SK-N-SH (cell line): ENCODE results near the gene PPP1R9A.
A peak's percentile ranks its signal among the peaks of the same experiment; 100 is the strongest.

ENCODE experiments used
- CHD2 ChIP-seq: fragments of 150-350 bp; IDR thresholded peaks from 2 replicates; pipeline ENCODE4 v1.6.1; 2018; ENCODE audit warnings: low read length; ENCODE audit not compliant: partially characterized antibody
- EP300 ChIP-seq, 2 experiments: IDR thresholded peaks; 2 replicates each; pipeline versions ENCODE4 v1.4.0 to v1.6.1; 2012; ENCODE audit warnings: borderline replicate concordance in 1 of 2, low read depth in 1 of 2, low read length in 1 of 2
- IRF3 ChIP-seq: fragments of 150-350 bp; IDR thresholded peaks from 2 replicates; pipeline ENCODE4 v1.6.1; 2016; ENCODE audit warnings: mild to moderate bottlenecking, low read depth, low read length
- JUND ChIP-seq: IDR thresholded peaks from 2 replicates; pipeline ENCODE4 v1.4.0; 2012
- MXI1 ChIP-seq: IDR thresholded peaks from 2 replicates; pipeline ENCODE4 v1.6.1; 2012; ENCODE audit warnings: mild to moderate bottlenecking, low read depth, low read length, improper control_type of control experiment
- POLR2AphosphoS5 ChIP-seq: IDR thresholded peaks from 2 replicates; pipeline ENCODE4 v1.6.1; 2012; ENCODE audit warnings: low read depth, low read length
- RAD21 ChIP-seq: IDR thresholded peaks from 2 replicates; pipeline ENCODE4 v1.6.1; 2012; ENCODE audit warnings: mild to moderate bottlenecking, low read length
- RFX5 ChIP-seq: IDR thresholded peaks from 2 replicates; pipeline ENCODE4 v1.6.1; 2012; ENCODE audit warnings: mild to moderate bottlenecking, improper control_type of control experiment, low read length
- RXRA ChIP-seq: IDR thresholded peaks from 2 replicates; pipeline ENCODE4 v1.4.0; 2012; ENCODE audit warnings: low read depth, mild to moderate bottlenecking, borderline replicate concordance
- USF1 ChIP-seq: IDR thresholded peaks from 2 replicates; pipeline ENCODE4 v1.4.0; 2012; ENCODE audit warnings: low read depth, borderline replicate concordance
- YY1 ChIP-seq: IDR thresholded peaks from 2 replicates; pipeline ENCODE4 v1.4.0; 2012; ENCODE audit warnings: low read depth, mild to moderate bottlenecking
- TF ChIP-seq, protein P1 (sequence below): fragments of 200-600 bp; sonication (generic); IDR thresholded peaks from 2 replicates; pipeline ENCODE4 v1.6.1; 2017; ENCODE audit warnings: antibody characterized with exemption, mild to moderate bottlenecking, moderate library complexity
- TF ChIP-seq, protein P2 (sequence below): fragments of 150-350 bp; IDR thresholded peaks from 2 replicates; pipeline ENCODE4 v1.6.1; 2017; ENCODE audit warnings: antibody characterized with exemption, low read length, low read depth, borderline replicate concordance

- TF ChIP-seq, protein P1, sequence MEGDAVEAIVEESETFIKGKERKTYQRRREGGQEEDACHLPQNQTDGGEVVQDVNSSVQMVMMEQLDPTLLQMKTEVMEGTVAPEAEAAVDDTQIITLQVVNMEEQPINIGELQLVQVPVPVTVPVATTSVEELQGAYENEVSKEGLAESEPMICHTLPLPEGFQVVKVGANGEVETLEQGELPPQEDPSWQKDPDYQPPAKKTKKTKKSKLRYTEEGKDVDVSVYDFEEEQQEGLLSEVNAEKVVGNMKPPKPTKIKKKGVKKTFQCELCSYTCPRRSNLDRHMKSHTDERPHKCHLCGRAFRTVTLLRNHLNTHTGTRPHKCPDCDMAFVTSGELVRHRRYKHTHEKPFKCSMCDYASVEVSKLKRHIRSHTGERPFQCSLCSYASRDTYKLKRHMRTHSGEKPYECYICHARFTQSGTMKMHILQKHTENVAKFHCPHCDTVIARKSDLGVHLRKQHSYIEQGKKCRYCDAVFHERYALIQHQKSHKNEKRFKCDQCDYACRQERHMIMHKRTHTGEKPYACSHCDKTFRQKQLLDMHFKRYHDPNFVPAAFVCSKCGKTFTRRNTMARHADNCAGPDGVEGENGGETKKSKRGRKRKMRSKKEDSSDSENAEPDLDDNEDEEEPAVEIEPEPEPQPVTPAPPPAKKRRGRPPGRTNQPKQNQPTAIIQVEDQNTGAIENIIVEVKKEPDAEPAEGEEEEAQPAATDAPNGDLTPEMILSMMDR = no peak
- TF ChIP-seq MXI1 (no peak), IRF3 (no peak), POLR2AphosphoS5 (no peak), RAD21 (no peak), JUND (peak; percentile 26; the same call in 1 of the 2 replicates), RFX5 (no peak), RXRA (no peak), YY1 (no peak), USF1 (no peak), CHD2 (no peak), EP300 (IDR thresholded peaks at IDR 0.05; ENCODE audit: borderline replicate concordance in 1 of 2, low read depth in 1 of 2, low read length in 1 of 2) (peak in 1 of 2 experiments; percentile 32; a peak in 2 of 4 replicates)
- TF ChIP-seq, protein P2, sequence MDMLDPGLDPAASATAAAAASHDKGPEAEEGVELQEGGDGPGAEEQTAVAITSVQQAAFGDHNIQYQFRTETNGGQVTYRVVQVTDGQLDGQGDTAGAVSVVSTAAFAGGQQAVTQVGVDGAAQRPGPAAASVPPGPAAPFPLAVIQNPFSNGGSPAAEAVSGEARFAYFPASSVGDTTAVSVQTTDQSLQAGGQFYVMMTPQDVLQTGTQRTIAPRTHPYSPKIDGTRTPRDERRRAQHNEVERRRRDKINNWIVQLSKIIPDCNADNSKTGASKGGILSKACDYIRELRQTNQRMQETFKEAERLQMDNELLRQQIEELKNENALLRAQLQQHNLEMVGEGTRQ = no peak
Measured at GRCh38 chr7:95011146-95011928, 103.9 kb downstream of the PPP1R9A start.
